Measurements from ENCODE around the gene OLFML2B.

The OLFML2B gene

GRCh38 chr1:162006081-162006480 lies 17.6 kb downstream of the OLFML2B start:
- DNase-seq (ENCODE audit: low read depth), result no peak

GRCh38 chr1:162004441-162004950 lies 19.2 kb downstream of the OLFML2B start:
- no peak for DNase-seq (ENCODE audit: low read depth)

- DNase-seq (ENCODE audit: low read depth), result no peak
Measured at GRCh38 chr1:162003830-162004215, 19.8 kb downstream of the OLFML2B start.

- DNase-seq (ENCODE audit: low read depth), result no peak
Measured at GRCh38 chr1:162003061-162003829, 20.4 kb downstream of the OLFML2B start.

- DNase-seq (ENCODE audit: low read depth), result no peak
Measured at GRCh38 chr1:162000053-162000420, 23.6 kb downstream of the OLFML2B start.

- no peak for DNase-seq (ENCODE audit: low read depth)
Measured at GRCh38 chr1:161999301-162000052, 24.2 kb downstream of the OLFML2B start.

GRCh38 chr1:161998811-161999210 lies 24.9 kb downstream of the OLFML2B start:
- no peak for DNase-seq (ENCODE audit: low read depth)

- no peak for DNase-seq (ENCODE audit: low read depth)
Measured at GRCh38 chr1:161997152-161997551, 26.5 kb downstream of the OLFML2B start.

- no peak for DNase-seq (ENCODE audit: low read depth)
Measured at GRCh38 chr1:161994175-161994668, 29.4 kb downstream of the OLFML2B start.

GRCh38 chr1:161993576-161993975 lies 30.1 kb downstream of the OLFML2B start:
- DNase-seq (ENCODE audit: low read depth), result no peak

GRCh38 chr1:161989786-161990185 lies 33.9 kb downstream of the OLFML2B start:
- DNase-seq (ENCODE audit: low read depth), result no peak

- no peak for DNase-seq (ENCODE audit: low read depth)
Measured at GRCh38 chr1:161989108-161989507, 34.6 kb downstream of the OLFML2B start.

GRCh38 chr1:161988413-161988812 lies 35.3 kb downstream of the OLFML2B start:
- DNase-seq (ENCODE audit: low read depth), result no peak

- DNase-seq (ENCODE audit: low read depth), result no peak
Measured at GRCh38 chr1:161987872-161988271, 35.8 kb downstream of the OLFML2B start.

- DNase-seq (ENCODE audit: low read depth), result no peak
Measured at GRCh38 chr1:161987303-161987702, 36.4 kb downstream of the OLFML2B start.

- DNase-seq (ENCODE audit: low read depth), result no peak
Measured at GRCh38 chr1:161986328-161986727, 37.3 kb downstream of the OLFML2B start.

- no peak for DNase-seq (ENCODE audit: low read depth)
Measured at GRCh38 chr1:161985301-161985822, 38.3 kb downstream of the OLFML2B start.

GRCh38 chr1:161983725-161984124 lies 39.9 kb downstream of the OLFML2B start:
- no peak for DNase-seq (ENCODE audit: low read depth)

GRCh38 chr1:161982917-161983316 lies 40.8 kb downstream of the OLFML2B start:
- DNase-seq (ENCODE audit: low read depth), result no peak

GRCh38 chr1:161982507-161982895 lies 41.2 kb downstream of the OLFML2B start:
- no peak for DNase-seq (ENCODE audit: low read depth)

- DNase-seq (ENCODE audit: low read depth), result no peak
Measured at GRCh38 chr1:161981735-161982506, 41.7 kb downstream of the OLFML2B start.

GRCh38 chr1:161981126-161981525 lies 42.5 kb downstream of the OLFML2B start:
- no peak for DNase-seq (ENCODE audit: low read depth)

All from activated T-cell treated with anti-CD3 and anti-CD28 coated beads for 48 hours (primary cell).